ENCODE data around the gene KHK. TPM values are rescaled to one million over a fixed set of nuclear protein-coding genes. Genes with fewer than 3 reads are reported as not detected.
A peak's percentile ranks its signal among the peaks of the same experiment; 100 is the strongest.

Gene KHK
- total RNA-seq, 6 experiments from 2014 or later: 101 to 283 (median 206) TPM

- ATAC-seq (peak; percentile 56 to 75 (median 69)), DNase-seq (no peak)
These were observed 26.2 kb upstream of the KHK start for GRCh38 chr2:27060323-27060722.

GRCh38 chr2:27065128-27065527 is 21.4 kb upstream of the KHK start:
- no CpG with 5 or more reads among the region's 3 CpGs for WGBS (ENCODE audit: insufficient coverage, low coverage, low lambda C conversion rate, missing lambda C conversion rate)
- TF ChIP-seq POLR2A (IDR thresholded peaks at IDR 0.05): no peak
- no peak for TF ChIP-seq CTCF (IDR thresholded peaks at IDR 0.05)
- Histone ChIP-seq H3K27ac (no peak overlapping the region), H3K9me3 (no peaks in the 10 kb centered on the region), H3K4me3 (no peak overlapping the region), H3K36me3 (peaks cover 0 to 16% (median 0%) of the 10 kb centered on the region in 4 donors), H3K27me3 (no peaks in the 10 kb centered on the region), H3K4me1 (peaks cover 0 to 8% (median 3%) of the 10 kb centered on the region in 4 donors)
- no peak for DNase-seq
- ATAC-seq: no peak
- intact Hi-C loops (cut with DNase I): no loop called here

More at GRCh38 chr2:27060323-27060722, 26.2 kb upstream of the KHK start:
- WGBS (ENCODE audit: insufficient coverage, low coverage, low lambda C conversion rate, missing lambda C conversion rate): 28% methylated on average over 3 of the region's 3 CpGs
- Histone ChIP-seq H3K27me3 (no peaks in the 10 kb centered on the region), H3K36me3 (peaks cover 0 to 10% (median 2%) of the 10 kb centered on the region in 4 donors), H3K4me1 (peaks cover 0 to 17% (median 5%) of the 10 kb centered on the region in 4 donors), H3K27ac (no peak overlapping the region), H3K9me3 (no peaks in the 10 kb centered on the region), H3K4me3 (no peak overlapping the region)
- intact Hi-C loops (cut with DNase I): no loop called here
- no peak for TF ChIP-seq POLR2A (IDR thresholded peaks at IDR 0.05)
- TF ChIP-seq CTCF (IDR thresholded peaks at IDR 0.05): no peak

- no peak for TF ChIP-seq CTCF (IDR thresholded peaks at IDR 0.05)
- TF ChIP-seq POLR2A (IDR thresholded peaks at IDR 0.05): no peak
- no peak overlapping the region for H3K27ac ChIP-seq
- DNase-seq (no peak), ATAC-seq (no peak)
- WGBS (ENCODE audit: insufficient coverage, low coverage, low lambda C conversion rate, missing lambda C conversion rate): 97% methylated on average over 5 of the region's 5 CpGs
- no peaks in the 10 kb centered on the region for H3K27me3 ChIP-seq
- H3K4me1 ChIP-seq: peaks cover 0 to 10% (median 4%) of the 10 kb centered on the region in 4 donors
- intact Hi-C loops (cut with DNase I): no loop called here
- H3K9me3 ChIP-seq: no peaks in the 10 kb centered on the region
- H3K36me3 ChIP-seq: peaks cover 0 to 16% (median 0%) of the 10 kb centered on the region in 4 donors
- no peak overlapping the region for H3K4me3 ChIP-seq
These were observed 19.2 kb upstream of the KHK start for GRCh38 chr2:27067385-27067784.

DNA sequence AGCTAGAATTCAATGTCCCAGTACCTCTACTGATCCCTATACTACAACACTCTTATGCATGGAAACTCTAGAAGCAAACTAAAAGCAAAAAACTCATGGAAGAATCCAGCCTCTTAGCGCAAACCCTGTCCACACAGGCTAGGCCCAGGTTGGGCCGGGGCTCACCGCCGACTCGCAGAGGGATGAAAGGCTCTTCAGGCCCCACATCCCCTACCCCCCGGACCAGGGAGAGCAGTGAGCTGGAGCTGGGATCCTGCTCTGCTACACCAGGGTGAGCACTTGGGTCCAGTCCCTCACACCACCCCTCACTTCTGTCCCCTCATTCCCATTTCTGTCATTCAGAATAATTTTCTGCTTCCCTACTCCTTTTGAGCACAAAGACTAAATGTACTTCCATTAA is 17.1 kb upstream of the KHK start:
- no peak overlapping the region for H3K4me3 ChIP-seq
- TF ChIP-seq POLR2A (IDR thresholded peaks at IDR 0.05) (no peak), CTCF (IDR thresholded peaks at IDR 0.05) (no peak)
- H3K9me3 ChIP-seq: no peaks in the 10 kb centered on the region
- no peaks in the 10 kb centered on the region for H3K27me3 ChIP-seq
- H3K4me1 ChIP-seq: peaks cover 0 to 10% (median 4%) of the 10 kb centered on the region in 4 donors
- DNase-seq: no peak
- ATAC-seq: no peak
- H3K36me3 ChIP-seq: peaks cover 0 to 16% (median 0%) of the 10 kb centered on the region in 4 donors
- no peak overlapping the region for H3K27ac ChIP-seq
- intact Hi-C loops (cut with DNase I): no loop called here
- 90% methylated on average over 4 of the region's 6 CpGs for WGBS (ENCODE audit: insufficient coverage, low coverage, low lambda C conversion rate, missing lambda C conversion rate)
